HepG2 (cell line): ENCODE data around the gene LONP1. TPM values are rescaled to one million over a fixed set of nuclear protein-coding genes. Genes with fewer than 3 reads are reported as not detected.

Source experiments
- KDM4B ChIP-seq: sonication (generic); formaldehyde crosslinking; IDR thresholded peaks from 2 replicates; pipeline ENCODE4 v1.4.0; 2020; ENCODE audit warnings: missing genetic modification reagents
- KDM5B ChIP-seq: sonication (generic); formaldehyde crosslinking; IDR thresholded peaks from 2 replicates; pipeline ENCODE4 v1.4.0; 2020; ENCODE audit warnings: missing genetic modification reagents, mild to moderate bottlenecking, borderline replicate concordance
- MTF2 ChIP-seq: sonication (generic); formaldehyde crosslinking; IDR thresholded peaks from 2 replicates; pipeline ENCODE4 v1.5.0; 2020; ENCODE audit warnings: missing genetic modification reagents, borderline replicate concordance
- NR2F6 ChIP-seq, 2 experiments: IDR thresholded peaks; 2 replicates each; pipeline ENCODE4 v1.6.1; 2016; ENCODE audit warnings: antibody characterized with exemption in 1 of 2, mild to moderate bottlenecking in 1 of 2
- PHF8 ChIP-seq: sonication (generic); formaldehyde crosslinking; IDR thresholded peaks from 2 replicates; pipeline ENCODE4 v1.5.0; 2020; ENCODE audit warnings: missing genetic modification reagents
- PLRG1 ChIP-seq: fragments of 450-650 bp; conservative IDR thresholded peaks from 2 replicates; pipeline ENCODE4 v1.6.1; 2016
- SCMH1 ChIP-seq: sonication (generic); formaldehyde crosslinking; IDR thresholded peaks from 2 replicates; pipeline ENCODE4 v1.9.0; 2021; ENCODE audit warnings: missing genetic modification reagents, mild to moderate bottlenecking, borderline replicate concordance
- SNRNP70 ChIP-seq: fragments of 200-400 bp; formaldehyde crosslinking; IDR thresholded peaks from 2 replicates; pipeline ENCODE4 v1.6.1; 2017; ENCODE audit warnings: mild to moderate bottlenecking, low read depth, low read length, moderate library complexity
- TCF7 ChIP-seq: sonication (generic); IDR thresholded peaks from 2 replicates; pipeline ENCODE4 v1.6.1; 2016; ENCODE audit warnings: antibody characterized with exemption, low read depth
- TOPORS ChIP-seq: sonication (generic); formaldehyde crosslinking; IDR thresholded peaks from 2 replicates; pipeline ENCODE4 v1.8.0; 2023; ENCODE audit warnings: mild to moderate bottlenecking, missing genetic modification reagents
- ZBTB20 ChIP-seq: sonication (generic); formaldehyde crosslinking; IDR thresholded peaks from 2 replicates; pipeline ENCODE4 v1.8.1; 2023; ENCODE audit warnings: missing genetic modification reagents, low read depth, mild to moderate bottlenecking, borderline replicate concordance
- ZNF430 ChIP-seq: sonication (generic); formaldehyde crosslinking; IDR thresholded peaks from 2 replicates; pipeline ENCODE4 v1.9.0; 2021; ENCODE audit warnings: mild to moderate bottlenecking, missing genetic modification reagents
- ZNF660 ChIP-seq: sonication (generic); formaldehyde crosslinking; IDR thresholded peaks from 2 replicates; pipeline ENCODE4 v1.5.1; 2020; ENCODE audit warnings: mild to moderate bottlenecking, low read depth, missing genetic modification reagents, borderline replicate concordance
- ZNF749 ChIP-seq: sonication (generic); formaldehyde crosslinking; IDR thresholded peaks from 2 replicates; pipeline ENCODE4 v1.8.0; 2022; ENCODE audit warnings: mild to moderate bottlenecking, missing genetic modification reagents, moderate library complexity, borderline replicate concordance
- polyA plus RNA-seq, 8 experiments: library from polyadenylated mRNA; depleted of rRNA in 3 of 8; stranded (reverse) in 7 of 8; unstranded in 1 of 8; fragments of >200 nt; fragmentation: Illumina TruSeq in 4 of 8; extraction: Trizol in 4 of 8; gene quantifications; 2 replicates each; pipeline versions ENCODE4 v1.2.1 to v1.2.3, GENCODE V29; 2011 to 2016; ENCODE audit warnings: low read depth in 4 of 8, missing spikeins in 1 of 8, mixed read lengths in 1 of 8; ENCODE audit not compliant: insufficient read depth in 1 of 8
- total RNA-seq, 5 experiments: library from RNA; depleted of rRNA; stranded (reverse); fragments of >200 nt; fragmentation: Illumina TruSeq; extraction: Trizol; gene quantifications; 2 replicates each; pipeline ENCODE4 v1.2.3, GENCODE V29; 2016; ENCODE audit warnings: low read depth in 1 of 5
- TF ChIP-seq, protein P1 (sequence below): sonication (generic); formaldehyde crosslinking; IDR thresholded peaks from 2 replicates; pipeline ENCODE4 v1.5.0; 2020; ENCODE audit warnings: mild to moderate bottlenecking, missing genetic modification reagents
- TF ChIP-seq, protein P2 (sequence below): sonication (generic); formaldehyde crosslinking; IDR thresholded peaks from 2 replicates; pipeline ENCODE4 v1.4.0; 2020; ENCODE audit warnings: missing genetic modification reagents
- TF ChIP-seq, protein P3 (sequence below): sonication (generic); formaldehyde crosslinking; conservative IDR thresholded peaks from 2 replicates; pipeline ENCODE4 v1.4.0; 2020; ENCODE audit warnings: missing genetic modification reagents
- TF ChIP-seq, protein P4 (sequence below): conservative IDR thresholded peaks from 2 replicates; pipeline ENCODE4 v1.6.1; 2018; ENCODE audit warnings: missing genetic modification reagents
- TF ChIP-seq, protein P5 (sequence below): sonication (generic); formaldehyde crosslinking; IDR thresholded peaks from 2 replicates; pipeline ENCODE4 v1.4.0; 2020; ENCODE audit warnings: missing genetic modification reagents, borderline replicate concordance

The LONP1 gene
- total and polyA plus RNA-seq, 2 of the 13 experiments (the other 11 are each of a cell fraction or from before 2014, with no cell fraction given) = 59.5 to 76.8 TPM

DNA sequence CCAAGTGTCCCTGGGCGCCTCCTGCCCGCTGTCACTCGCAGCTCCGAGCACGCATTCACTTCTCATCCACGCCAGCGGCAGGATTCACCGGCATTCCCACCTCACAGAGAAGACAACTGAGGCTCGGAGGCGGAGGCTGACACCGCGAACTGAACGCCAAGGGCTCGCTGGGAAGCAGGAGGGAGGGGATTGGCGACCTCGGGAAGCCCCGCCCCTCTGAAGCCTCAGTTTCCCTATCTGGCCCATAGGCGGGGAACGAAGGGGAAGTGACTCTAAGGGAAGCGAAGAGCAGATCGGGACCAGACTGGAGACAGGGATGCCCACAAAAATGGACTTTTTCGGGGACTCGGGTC lies 39.9 kb downstream of the LONP1 start (continued):
- TF ChIP-seq, protein P1, sequence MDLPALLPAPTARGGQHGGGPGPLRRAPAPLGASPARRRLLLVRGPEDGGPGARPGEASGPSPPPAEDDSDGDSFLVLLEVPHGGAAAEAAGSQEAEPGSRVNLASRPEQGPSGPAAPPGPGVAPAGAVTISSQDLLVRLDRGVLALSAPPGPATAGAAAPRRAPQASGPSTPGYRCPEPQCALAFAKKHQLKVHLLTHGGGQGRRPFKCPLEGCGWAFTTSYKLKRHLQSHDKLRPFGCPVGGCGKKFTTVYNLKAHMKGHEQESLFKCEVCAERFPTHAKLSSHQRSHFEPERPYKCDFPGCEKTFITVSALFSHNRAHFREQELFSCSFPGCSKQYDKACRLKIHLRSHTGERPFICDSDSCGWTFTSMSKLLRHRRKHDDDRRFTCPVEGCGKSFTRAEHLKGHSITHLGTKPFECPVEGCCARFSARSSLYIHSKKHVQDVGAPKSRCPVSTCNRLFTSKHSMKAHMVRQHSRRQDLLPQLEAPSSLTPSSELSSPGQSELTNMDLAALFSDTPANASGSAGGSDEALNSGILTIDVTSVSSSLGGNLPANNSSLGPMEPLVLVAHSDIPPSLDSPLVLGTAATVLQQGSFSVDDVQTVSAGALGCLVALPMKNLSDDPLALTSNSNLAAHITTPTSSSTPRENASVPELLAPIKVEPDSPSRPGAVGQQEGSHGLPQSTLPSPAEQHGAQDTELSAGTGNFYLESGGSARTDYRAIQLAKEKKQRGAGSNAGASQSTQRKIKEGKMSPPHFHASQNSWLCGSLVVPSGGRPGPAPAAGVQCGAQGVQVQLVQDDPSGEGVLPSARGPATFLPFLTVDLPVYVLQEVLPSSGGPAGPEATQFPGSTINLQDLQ (CRISPR knock-in tag) = no peak
- TF ChIP-seq, protein P2, sequence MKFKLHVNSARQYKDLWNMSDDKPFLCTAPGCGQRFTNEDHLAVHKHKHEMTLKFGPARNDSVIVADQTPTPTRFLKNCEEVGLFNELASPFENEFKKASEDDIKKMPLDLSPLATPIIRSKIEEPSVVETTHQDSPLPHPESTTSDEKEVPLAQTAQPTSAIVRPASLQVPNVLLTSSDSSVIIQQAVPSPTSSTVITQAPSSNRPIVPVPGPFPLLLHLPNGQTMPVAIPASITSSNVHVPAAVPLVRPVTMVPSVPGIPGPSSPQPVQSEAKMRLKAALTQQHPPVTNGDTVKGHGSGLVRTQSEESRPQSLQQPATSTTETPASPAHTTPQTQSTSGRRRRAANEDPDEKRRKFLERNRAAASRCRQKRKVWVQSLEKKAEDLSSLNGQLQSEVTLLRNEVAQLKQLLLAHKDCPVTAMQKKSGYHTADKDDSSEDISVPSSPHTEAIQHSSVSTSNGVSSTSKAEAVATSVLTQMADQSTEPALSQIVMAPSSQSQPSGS (CRISPR knock-in tag) = no peak
- TF ChIP-seq SNRNP70 = no peak
- peak; percentile 86; the same call in 1 of the 2 replicates for TF ChIP-seq PHF8 (CRISPR knock-in tag)
- TF ChIP-seq, protein P3, sequence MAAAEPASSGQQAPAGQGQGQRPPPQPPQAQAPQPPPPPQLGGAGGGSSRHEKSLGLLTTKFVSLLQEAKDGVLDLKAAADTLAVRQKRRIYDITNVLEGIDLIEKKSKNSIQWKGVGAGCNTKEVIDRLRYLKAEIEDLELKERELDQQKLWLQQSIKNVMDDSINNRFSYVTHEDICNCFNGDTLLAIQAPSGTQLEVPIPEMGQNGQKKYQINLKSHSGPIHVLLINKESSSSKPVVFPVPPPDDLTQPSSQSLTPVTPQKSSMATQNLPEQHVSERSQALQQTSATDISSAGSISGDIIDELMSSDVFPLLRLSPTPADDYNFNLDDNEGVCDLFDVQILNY (CRISPR knock-in tag) = no peak
- no peak for TF ChIP-seq SCMH1 (CRISPR knock-in tag)
- TF ChIP-seq KDM4B (CRISPR knock-in tag) = 0 out of 2 replicates have a peak, but pooled peaks have one; percentile 15
- 0 out of 2 replicates have a peak, but pooled peaks have one; percentile 62 for TF ChIP-seq ZNF749
- TF ChIP-seq ZNF660 = no peak
- no peak for TF ChIP-seq ZNF430
- TF ChIP-seq KDM5B = peak; percentile 64; the same call in 1 of the 2 replicates
- TF ChIP-seq ZBTB20 = no peak
- no peak for TF ChIP-seq TCF7
- TF ChIP-seq, protein P4, sequence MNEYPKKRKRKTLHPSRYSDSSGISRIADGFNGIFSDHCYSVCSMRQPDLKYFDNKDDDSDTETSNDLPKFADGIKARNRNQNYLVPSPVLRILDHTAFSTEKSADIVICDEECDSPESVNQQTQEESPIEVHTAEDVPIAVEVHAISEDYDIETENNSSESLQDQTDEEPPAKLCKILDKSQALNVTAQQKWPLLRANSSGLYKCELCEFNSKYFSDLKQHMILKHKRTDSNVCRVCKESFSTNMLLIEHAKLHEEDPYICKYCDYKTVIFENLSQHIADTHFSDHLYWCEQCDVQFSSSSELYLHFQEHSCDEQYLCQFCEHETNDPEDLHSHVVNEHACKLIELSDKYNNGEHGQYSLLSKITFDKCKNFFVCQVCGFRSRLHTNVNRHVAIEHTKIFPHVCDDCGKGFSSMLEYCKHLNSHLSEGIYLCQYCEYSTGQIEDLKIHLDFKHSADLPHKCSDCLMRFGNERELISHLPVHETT (CRISPR knock-in tag) = no peak
- TF ChIP-seq NR2F6 (IDR thresholded peaks at IDR 0.05) = no peak; the same call in 1 of the 2 replicates
- no peak for TF ChIP-seq NR2F6 (CRISPR knock-in tag; IDR thresholded peaks at IDR 0.05)
- 0 out of 2 replicates have a peak, but pooled peaks have one; percentile 49 for TF ChIP-seq TOPORS (CRISPR knock-in tag)
- TF ChIP-seq PLRG1 = no peak
- TF ChIP-seq, protein P5, sequence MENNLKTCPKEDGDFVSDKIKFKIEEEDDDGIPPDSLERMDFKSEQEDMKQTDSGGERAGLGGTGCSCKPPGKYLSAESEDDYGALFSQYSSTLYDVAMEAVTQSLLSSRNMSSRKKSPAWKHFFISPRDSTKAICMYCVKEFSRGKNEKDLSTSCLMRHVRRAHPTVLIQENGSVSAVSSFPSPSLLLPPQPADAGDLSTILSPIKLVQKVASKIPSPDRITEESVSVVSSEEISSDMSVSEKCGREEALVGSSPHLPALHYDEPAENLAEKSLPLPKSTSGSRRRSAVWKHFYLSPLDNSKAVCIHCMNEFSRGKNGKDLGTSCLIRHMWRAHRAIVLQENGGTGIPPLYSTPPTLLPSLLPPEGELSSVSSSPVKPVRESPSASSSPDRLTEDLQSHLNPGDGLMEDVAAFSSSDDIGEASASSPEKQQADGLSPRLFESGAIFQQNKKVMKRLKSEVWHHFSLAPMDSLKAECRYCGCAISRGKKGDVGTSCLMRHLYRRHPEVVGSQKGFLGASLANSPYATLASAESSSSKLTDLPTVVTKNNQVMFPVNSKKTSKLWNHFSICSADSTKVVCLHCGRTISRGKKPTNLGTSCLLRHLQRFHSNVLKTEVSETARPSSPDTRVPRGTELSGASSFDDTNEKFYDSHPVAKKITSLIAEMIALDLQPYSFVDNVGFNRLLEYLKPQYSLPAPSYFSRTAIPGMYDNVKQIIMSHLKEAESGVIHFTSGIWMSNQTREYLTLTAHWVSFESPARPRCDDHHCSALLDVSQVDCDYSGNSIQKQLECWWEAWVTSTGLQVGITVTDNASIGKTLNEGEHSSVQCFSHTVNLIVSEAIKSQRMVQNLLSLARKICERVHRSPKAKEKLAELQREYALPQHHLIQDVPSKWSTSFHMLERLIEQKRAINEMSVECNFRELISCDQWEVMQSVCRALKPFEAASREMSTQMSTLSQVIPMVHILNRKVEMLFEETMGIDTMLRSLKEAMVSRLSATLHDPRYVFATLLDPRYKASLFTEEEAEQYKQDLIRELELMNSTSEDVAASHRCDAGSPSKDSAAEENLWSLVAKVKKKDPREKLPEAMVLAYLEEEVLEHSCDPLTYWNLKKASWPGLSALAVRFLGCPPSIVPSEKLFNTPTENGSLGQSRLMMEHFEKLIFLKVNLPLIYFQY = no peak
- peak; percentile 82; the same call in 1 of the 2 replicates for TF ChIP-seq MTF2
